CD4-positive, alpha-beta T cell treated with Interleukin-17A for 4 hours (primary cell): Measurements from ENCODE around the gene PITX3.
"Not testable (repeated sequence)": the region's sequence is repeated elsewhere in the genome, so short reads cannot be mapped to it uniquely, and the experiment has no call there.

ENCODE experiments used
- DNase-seq: peaks from one replicate; pipeline ENCODE4 v3.0.0-alpha.2; 2020; ENCODE audit warnings: mixed read lengths

PITX3 gene

DNA sequence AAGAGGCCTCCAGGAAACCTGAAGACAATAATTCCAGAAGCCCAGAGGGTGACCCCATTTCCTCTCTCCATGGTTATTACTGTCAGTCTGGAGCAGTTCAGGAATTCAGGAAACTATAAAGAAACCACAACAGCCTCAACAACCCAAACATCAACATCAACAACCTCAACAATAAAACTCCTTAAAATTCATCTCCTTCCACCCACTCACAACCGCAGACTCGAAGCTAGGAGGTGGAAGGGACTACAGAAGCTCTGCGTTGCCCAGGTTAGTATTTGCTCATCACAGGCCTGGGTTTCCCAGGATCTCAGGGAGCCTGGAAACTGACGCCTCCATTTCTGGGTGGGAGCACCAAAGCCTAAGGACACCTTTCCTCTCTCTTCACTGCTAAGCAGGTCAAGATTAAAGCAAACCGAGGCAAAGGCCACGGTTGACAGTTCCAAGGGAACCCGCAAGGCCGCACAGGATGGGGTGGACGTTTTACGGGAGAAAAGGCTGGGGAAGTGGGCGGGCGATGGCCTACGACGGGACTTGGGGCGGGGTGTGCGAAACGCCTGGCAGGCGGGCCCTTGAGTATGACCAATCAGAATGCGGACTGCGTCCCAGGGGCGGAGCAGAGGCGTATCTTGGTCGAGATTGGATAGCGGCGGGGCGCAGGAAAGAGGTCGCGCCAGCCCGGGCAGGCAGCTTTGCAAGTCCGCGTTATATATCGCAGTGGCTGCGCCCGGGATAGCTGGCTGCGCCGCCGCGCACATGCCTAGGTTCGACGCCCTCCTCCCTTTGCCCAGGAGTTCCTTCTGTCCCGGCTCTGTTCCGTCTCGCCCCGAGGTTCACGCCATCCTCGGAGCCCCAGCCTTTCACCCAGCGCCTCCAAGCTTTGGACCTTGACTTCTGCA lies 15.4 kb downstream of the PITX3 start, which contains the start of gene ELOVL3:
Gene ELOVL3 (plus strand): TSS at position 654 of the 896 bp plus-strand sequence. CDS start 250 bp downstream, outside the sequence.
- peak; percentile 89 for DNase-seq

DNA sequence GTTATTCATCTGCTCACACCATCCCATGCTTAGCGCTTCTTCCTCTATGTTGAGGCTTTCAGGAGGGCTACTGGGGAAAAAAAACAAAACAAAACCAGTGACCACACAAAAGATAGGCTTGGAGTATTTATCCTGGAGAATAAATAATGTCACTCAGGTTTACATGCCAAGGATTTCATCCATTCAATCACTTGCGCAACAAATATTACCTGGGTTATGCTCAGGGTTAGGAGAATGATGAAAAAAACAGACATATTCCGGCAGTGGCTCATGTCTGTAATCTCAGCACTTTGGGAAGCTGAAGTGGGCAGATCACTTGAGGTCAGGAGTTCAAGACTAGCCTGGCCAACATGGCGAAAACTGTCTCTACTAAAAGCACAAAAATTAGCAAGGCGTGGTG lies 18.5 kb downstream of the PITX3 start:
- no peak for DNase-seq

DNA sequence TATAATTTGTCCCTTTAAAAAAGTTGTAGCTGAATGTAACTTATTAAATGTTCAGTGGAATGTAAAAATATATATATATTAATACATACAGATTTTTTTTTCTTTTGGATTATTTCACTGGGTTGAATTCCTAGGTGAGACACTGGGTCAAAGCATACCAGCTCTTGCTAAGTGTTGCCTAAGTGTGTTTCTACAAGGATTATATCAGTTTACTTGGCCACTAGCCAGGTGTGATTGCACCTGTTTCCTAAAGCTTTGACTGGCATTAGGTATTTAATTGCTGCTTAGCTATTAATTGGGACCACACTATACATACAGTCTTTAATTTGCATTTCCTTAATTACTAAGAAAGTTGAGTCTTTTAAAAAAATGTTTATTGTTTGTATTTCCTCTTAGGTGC lies 20.7 kb downstream of the PITX3 start:
- DNase-seq, result no peak

DNA sequence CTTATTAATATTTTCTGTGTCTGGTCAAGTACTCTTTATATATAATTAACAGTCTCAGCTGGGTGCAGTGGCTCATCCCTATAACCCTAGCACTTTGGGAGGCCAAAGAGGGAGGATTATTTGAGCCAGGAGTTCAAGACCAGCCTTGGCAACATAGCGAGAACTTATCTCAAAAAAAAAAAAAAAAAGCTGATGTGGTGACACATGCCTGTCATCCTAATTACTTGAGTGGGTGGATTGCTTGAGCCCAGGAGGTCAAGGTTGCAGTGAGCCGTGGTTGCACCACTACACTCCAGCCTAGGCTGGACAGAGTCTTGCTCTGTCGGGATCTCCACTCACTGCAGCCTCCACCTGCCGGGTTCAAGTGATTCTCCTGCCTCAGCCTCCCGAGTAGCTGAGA lies 21.9 kb downstream of the PITX3 start:
- no peak for DNase-seq

DNA sequence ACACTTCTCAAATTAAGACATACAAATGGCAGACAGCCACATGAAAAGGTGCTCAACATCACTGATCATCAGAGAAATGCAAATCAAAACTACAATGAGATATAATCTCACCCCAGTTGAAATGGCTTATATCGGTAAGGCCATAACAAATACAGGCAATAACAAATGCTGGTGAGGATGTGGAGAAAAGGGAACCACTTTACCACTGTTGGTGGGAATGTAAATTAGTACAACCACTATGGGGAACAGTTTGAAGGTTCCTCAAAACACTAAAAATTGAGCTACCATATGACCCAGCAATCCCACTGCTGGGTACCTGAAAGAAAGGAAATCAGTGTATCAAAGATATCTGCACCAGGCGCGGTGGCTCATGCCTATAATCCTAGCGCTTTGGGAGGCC lies 27.7 kb downstream of the PITX3 start:
- not testable (repeated sequence) for DNase-seq

DNA sequence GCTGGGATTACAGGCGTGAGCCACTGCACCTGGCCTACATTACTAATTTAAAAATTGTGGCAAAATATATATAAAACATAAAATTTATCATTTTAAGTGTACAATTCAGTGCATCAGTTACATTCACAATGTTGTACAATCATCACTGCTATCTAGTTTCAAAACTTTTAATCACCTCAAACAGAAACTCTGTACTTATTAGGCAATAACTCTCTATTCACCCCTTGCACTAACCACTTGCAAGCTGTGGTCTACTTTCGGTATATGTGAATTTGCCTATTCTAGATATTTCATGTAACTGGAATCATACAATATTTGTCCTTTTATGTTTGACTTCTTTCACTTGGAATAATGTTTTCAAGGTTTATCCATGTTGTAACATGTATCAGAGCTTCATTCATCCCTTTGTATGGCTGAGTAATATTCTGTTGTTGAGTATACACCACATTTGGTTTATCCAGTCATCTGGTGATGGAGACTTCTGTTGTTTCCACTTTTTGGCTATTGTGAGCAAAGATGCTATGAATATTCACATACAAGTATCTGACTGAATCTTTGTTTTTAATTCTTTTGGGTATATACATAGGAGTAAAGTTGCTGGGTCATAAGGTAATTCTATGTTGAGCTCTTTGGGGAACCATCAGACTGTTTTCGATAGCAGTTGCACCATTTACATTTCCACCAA lies 29.6 kb downstream of the PITX3 start:
- DNase-seq, result no peak

DNA sequence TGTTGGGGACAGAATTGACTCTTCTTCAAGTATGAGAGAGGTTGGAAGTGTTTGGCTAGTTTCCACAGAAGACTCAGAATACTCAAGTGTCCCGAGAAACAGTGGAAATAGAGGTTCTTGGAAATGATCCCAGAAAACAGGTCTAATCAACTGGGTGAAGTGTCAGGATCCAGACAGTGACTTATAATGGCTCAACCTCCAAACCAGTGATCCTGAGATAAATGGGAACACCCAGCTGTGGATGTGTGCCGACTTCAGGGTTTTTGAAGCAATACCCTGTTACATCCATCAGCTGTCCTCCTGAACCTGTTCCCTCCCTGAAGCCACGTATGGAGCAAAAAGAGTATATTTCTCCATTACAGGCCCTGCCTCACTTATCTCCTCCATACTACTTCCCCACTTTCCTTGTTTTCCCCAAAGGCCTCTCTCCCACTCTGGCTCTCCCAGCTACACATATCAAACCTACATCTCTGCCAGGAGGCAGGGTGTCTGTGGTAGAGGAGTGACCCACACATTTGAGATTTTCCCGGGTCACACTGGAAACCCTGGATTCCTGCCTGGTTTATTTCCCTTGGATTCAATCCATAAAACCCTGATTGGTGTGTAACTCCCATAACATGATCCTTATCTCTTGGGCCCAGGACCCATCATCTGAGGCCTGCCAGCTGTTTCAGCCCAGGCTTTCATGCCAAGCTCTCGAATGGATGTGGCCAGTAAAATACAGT lies 32.8 kb downstream of the PITX3 start:
- no peak for DNase-seq

DNA sequence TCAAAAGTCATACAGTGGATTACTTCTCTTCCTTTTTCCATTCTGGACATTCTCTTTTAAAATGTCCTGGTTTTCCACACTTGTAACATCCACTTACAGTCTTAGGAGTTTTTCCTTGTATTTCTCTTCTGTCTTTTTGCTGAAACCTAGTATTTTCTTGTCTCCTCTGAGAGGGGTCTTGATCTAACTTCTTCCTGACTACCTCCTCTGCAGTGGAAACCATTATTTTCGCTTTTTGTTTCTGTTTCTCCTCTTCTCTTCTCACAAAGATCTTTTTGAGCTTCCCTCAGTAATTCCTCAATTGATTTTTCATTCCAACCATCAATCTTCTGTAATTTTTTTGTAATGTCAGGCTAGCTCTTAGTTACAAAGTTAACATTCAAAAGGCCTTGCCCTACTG lies 38.9 kb downstream of the PITX3 start:
- no peak for DNase-seq

DNA sequence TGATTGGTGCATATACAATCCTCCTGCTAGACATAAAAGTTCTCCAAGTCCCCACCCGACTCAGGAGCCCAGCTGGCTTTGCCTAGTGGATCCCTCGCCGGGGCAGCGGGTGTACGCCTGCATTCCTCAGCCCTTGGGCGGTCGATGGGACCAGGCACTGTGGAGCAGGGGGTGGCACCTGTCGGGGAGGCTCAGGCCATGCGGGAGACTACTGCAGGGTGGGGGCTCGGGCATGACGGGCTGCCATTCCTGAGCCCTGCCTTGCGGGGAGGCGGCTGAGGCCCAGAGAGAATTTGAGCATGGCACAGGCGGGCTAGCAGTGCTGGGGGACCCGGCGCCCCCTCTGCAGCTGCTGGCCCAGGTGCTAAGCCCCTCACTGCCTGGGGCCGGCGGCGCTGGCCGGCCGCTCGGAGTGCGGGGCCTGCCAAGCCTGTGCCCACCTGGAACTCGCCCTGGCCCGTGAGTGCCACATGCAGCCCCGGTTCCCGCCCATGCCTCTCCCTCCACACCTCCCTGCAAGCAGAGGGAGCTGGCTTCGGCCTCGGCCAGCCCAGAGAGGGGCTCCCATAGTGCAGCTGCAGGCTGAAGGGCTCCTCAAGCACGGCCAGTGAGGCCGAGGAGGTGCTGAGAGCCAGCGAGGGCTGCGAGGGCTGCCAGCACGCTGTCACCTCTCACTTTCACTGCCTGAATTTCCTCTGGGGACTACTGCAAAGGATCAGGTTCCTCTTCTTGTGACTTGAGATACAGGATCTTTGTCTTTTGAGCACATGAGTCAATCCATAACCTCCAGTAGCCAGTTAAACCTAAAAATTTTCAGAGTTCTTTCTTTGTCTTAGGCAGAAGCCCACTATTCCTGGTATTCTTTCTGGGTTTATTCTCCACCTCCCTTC lies 40.3 kb downstream of the PITX3 start:
- no peak for DNase-seq

DNA sequence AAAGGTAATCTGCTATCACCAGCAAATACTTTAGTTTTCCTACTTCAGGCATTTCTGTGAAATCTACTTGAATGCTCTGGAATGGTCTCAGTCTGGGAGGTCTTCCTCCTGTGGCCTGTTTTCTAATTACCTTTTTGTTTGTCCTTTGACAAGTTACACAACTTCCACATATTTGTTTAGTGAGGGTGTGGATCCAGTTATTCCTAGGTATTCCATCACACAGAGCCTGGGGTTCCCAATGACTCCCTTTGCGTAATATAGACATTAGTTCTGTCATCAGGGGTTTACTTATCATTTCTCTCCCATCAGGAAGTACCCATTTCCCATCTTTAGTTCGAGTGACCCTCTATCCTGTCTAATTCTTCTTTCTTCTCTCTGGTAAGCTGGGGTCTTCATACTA lies 43.3 kb downstream of the PITX3 start:
- no peak for DNase-seq

DNA sequence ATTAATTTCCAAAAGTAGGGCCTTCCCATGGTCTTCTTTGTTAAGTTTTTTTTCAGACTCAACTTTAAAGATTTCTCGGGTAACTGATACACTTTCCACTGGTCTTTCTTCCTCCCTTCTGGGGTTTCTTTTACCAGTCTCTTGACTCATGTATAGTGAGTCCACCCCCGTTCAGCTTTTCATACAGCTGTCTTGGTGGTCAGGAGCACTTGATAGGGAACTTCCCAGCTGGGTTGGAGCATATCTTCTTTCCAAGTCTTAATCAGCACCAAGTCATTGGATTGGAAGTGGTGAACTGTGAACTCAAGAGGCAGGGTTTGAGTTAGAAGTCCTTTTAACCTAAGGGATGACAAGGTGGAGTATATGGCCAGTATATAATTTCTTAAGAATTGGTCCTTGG lies 44.4 kb downstream of the PITX3 start:
- no peak for DNase-seq

DNA sequence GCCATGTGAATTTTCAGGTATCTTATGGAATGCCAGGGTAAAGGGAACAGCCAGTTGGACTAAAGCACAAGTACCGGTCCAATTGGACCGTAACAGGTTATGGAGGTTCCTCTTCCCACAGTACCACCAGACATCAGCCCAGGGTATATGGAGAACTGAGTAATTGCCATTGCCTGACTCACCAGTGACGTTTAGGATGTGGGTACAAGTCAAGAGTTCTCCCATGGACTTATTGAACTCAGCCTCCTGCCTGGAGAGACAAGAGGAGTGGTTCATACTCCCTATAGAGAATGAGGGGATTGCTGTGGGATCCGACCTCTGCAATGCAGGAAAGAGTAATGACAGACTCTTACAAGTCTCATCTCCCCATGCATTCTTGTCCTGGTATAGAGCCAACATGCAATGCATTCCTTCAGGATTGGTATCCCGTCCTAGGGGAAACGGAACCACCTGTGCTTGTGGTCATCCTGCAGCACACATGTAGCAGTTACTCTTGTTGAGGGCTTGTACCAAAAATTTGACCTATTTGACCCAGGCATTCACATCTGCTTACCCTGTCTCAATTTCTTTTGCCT lies 45.9 kb downstream of the PITX3 start:
- no peak for DNase-seq

DNA sequence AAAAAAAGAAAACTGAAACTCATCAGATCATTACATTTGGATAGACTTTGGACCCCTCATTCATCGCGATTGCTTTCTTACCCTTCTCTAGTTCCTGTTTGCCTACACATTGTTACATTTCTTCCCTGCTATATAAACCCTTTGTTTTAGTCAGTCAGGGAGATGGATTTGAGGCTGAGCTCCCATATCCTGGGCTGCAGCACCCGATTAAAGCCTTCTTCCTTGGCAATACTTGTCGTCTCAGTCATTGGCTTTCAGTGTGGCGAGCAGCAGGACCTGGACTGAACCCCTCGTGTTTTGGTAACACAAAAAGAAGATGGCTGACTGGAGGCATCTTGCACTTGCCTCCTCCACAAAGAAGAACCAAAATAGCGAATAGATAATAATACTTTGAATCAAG lies 49.4 kb downstream of the PITX3 start:
- DNase-seq, result no peak

DNA sequence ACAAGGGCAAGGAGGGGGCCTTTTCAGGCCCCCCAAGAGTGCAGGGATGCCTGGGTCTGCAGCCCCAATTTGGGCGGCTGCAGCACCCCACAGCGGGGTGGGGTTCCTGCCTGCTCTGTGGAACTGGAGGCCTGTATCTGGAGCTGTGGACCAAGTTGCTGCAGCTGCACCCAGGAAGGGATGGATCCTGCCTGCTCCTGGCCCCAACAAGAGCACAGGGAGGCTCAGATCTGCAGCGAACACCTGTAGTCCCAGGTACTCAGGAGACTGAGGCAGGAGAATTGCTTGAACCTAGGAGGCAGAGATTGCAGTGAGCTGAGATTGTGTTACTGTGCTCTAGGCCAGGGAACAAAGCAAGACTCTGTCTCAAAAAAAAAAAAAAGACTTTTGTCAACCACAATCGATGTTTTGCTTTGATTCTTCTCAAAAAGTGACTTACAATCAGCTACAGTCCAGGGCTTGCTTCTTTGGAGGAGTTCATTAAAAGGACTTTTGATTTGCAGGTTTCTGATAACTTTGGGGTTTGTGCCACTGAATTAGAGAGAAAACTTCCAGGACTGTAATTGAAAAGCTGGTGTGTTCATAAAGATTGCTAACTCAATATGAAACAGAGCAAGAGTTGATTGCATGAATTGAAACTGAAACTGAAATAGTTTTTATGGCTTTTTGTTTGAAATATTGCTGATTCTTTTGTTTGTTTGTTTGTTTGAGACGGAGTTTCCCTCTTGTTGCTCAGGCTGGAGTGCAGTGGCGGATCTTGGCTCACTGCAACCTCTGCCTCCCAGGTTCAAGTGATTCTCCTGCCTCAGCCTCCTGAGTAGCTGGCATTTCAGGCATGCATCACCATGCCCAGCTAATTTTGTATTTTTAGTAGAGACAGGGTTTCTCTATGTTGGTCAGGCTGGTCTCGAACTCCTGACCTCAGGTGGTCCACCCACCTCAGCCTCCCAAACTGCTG lies 52.1 kb downstream of the PITX3 start:
- DNase-seq, result peak; percentile 9

DNA sequence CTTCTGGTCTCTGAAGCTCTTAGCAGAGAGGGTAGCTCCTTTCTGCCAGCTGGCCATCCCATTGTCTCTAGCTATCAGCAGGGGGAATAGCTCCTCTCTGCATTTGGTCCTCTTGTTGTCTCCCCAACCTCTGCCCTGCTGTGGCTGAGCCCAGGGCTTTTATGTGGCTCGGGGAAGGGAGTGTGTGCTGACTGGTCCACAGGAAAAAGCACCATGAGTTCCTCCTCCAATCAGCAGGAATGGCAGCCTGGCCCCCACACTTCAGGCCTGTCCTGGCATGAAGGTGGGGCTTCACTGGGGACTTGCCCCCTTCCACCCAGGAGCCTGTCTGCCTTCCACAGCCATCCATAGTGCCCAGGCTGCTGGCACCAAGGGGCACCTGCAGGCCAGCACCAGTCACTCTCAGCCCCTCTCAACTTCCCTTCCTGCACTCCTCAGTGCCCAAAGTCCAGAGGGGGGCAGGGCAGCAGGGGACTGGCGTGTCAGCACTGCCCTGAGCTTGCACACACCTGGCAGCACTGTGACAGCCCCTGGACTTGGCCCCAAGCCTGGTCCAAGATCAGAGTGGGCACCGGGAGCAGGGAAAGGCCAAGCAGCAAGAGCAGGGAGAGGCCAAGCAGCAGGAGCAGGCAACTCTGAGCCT lies 52.9 kb downstream of the PITX3 start:
- DNase-seq, result peak; percentile 4

DNA sequence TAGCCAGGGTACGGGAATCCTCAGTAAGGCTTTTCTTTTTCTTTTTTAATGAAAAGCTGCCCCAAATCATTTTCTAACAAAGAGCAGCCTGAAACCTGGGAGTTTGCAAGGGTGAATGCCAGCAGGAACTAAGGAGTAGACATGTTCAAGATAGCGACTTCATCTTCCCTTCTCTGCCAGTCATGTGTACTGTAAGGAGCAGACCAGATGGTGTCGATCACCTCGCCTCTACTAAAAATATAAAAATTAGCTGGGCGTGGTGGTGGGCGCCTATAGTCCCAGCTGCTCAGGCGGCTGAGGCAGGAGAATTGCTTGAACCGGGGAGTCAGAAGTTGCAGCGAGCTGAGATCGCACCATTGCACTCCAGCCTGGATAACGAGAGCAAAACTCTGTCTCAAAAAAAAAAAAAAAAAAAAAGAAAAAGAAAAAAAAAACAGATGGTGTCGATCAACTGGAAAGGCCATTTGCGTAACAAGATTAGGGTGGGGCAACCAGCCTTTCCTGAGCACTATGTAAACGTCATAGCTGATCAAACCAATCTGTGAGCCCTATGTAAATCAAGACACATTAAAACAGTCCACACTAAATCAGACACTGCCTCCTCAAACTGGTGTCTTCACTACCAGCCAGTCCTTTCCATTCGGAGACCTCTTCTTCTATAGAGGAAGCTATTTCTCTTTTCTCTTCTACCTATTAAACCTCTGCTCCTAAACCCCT lies 55.3 kb downstream of the PITX3 start:
- no peak for DNase-seq

DNA sequence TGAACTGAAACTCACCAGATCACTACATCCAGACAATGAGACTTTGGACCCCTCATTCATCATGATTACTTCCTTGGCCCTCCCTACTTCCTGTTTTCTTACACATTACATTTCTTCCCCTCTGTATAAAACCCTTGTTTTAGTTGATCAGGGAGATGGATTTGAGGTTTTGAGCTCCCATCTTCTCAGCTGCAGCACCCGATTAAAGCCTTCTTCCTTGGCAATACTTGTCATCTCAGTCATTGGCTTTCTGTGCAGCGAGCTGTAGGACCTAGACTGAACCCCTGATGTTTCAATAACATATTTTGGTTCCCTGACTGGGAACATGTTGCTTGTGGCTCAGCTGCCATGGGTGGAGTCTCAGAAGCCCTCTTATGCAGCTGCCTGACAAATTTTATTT lies 56.0 kb downstream of the PITX3 start:
- DNase-seq, result no peak

DNA sequence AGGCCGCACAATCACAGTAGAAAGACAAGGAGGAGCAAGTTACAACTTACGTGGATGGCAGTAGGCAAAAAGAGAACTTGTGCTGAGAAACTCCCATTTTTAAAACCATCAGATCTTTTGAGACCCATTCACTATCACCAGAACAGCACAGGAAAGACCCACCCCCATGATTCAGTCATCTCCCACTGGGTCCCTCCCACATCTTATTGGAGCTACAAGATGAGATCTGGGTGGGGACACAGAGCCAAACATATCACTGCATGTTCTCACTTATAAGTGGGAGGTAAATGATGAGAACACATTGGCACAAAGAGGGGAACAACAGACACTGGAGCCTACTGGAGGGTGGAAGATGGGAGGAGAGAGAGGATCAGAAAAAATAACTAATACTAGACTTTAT lies 56.7 kb downstream of the PITX3 start:
- no peak for DNase-seq
